Measurements from ENCODE around the gene SYT9.

DNA sequence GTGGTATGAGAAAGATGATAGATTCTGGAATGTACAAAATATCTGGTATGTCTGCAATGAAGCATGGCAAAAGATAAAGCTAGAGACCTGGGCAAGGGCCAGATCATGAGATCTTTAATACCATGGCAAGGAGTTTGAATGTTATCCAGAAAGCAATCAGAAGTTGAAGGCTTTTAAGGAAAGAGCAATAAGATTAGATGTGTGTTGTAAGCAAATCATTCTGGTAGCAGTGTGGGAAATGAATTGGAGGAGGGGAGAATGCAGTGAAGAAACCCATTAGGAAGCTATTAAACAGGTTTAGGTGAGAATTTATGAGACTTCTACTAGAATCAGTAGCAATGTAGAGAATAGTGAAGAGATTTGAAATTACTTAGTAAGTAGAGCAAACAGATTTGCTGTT, 32.2 kb upstream of the SYT9 start:
- TF ChIP-seq POLR2AphosphoS5 (IDR thresholded peaks at IDR 0.05): no peak
- TF ChIP-seq, protein P1, sequence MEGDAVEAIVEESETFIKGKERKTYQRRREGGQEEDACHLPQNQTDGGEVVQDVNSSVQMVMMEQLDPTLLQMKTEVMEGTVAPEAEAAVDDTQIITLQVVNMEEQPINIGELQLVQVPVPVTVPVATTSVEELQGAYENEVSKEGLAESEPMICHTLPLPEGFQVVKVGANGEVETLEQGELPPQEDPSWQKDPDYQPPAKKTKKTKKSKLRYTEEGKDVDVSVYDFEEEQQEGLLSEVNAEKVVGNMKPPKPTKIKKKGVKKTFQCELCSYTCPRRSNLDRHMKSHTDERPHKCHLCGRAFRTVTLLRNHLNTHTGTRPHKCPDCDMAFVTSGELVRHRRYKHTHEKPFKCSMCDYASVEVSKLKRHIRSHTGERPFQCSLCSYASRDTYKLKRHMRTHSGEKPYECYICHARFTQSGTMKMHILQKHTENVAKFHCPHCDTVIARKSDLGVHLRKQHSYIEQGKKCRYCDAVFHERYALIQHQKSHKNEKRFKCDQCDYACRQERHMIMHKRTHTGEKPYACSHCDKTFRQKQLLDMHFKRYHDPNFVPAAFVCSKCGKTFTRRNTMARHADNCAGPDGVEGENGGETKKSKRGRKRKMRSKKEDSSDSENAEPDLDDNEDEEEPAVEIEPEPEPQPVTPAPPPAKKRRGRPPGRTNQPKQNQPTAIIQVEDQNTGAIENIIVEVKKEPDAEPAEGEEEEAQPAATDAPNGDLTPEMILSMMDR (IDR thresholded peaks at IDR 0.05 in 8 of 11, conservative IDR thresholded peaks at IDR 0.05 in 3 of 11): no peak
